Activated CD4-positive, alpha-beta T cell treated with anti-CD3 and anti-CD28 coated beads, Interleukin-2, Interleukin-4, amounts not matched to agents 100 ng/mL and 50 ng/mL, durations not matched to agents 16 hours and 8 hours (primary cell): Measurements from ENCODE around the gene SLC5A8.
"Not testable (repeated sequence)": the region's sequence is repeated elsewhere in the genome, so short reads cannot be mapped to it uniquely, and the experiment has no call there.

Experiments
- DNase-seq: peaks from one replicate; pipeline ENCODE4 v3.0.0-alpha.2; 2020; ENCODE audit warnings: low spot score

The SLC5A8 gene

DNA sequence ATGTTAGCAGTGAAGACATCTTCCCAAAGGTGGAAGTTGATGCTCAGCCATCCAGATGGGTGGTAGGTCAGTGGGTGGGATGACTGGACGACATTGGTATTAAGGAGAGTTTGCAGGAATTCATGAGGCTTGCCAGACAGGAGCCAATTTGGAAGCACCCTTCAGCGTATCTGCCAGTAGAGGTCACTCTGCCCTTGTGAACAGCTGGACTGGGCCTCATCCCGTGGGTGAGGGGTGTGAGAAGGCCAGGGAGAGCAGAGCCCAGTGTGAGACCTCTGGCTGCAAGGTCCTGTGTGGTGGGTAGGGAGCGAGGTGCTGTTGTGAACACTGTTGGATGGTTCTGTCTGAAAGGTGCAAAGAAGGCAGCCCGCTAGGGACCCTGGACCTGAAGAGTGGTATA is 37.7 kb downstream of the SLC5A8 start:
- no peak for DNase-seq

DNA sequence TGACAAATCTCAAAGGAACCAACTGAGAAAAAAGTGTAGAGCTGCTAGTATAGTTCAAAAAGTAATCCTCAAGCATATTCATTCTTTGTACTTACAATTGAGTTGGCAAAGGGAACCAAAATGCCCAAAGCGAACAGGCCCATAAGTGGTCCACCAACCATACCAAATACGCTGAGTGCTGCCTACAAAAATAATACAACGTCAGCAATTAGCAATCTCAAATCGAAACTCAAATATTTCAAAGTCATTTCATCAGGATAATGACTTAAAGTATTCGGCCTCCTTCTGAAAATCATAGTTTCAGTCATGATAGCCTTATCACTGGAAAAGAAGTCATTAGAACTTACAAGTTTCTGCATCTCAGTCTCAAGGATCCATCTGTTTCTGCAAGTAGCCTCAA is 42.0 kb downstream of the SLC5A8 start:
- no peak for DNase-seq

DNA sequence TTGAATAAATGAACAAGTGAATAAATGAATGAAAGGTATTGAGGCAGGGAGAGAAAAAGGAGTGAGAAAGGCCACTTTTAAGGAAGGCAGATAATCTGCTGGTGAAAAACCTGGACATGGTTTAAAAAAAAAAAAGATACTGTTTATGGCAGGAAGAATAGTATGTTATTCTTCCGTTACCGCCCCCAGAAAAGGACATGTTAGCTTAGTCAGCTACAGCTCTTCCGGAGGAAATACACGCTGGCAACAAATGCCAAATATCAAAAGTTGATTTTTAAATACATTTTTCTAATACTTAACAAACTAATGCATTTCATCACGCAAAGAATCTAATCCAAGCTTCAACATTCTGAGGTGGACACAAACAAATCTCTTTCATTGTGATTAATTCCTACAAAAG is 43.2 kb downstream of the SLC5A8 start:
- DNase-seq = no peak

DNA sequence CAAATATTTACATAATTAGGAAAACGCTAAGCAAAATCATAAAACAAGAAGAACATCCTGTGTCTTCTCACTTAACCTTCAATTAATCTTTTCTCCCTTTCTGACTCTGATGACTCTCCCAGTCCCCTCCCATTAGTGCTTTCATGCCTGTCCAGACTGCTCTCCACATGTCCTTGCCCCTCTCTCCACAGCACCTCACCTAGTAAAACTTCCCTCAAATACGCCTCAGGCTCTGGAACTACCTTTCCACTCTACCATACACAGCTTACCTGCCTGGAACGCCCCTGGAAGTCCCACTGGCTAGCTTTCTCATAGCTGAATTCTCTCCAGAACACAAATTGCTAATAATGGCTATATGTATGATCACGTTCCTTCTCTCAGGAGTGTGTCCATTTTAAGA is 44.7 kb downstream of the SLC5A8 start:
- DNase-seq = no peak

DNA sequence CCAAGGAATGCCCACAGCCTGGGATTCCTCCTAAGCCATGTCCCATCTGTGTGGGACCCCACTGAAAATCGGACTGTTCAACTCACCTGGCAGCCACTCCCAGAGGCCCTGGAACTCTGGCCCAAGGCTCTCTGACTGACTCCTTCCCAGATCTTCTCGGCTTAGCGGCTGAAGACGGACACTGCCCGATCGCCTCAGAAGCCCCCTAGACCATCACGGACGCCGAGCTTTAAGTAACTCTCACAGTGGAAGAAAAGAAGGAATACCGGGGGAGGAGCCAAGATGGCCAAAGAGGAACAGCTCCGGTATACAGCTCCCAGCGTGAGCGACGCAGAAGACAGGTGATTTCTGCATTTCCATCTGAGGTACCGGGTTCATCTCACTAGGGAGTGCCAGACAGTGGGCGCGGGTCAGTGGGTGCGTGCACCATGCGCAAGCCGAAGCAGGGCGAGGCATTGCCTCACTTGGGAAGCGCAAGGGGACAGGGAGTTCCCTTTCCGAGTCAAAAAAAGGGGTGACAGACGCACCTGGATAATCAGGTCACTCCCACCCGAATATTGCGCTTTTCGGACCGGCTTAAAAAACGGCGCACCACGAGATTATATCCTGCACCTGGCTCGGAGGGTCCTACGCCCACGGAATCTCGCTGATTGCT is 64.1 kb downstream of the SLC5A8 start:
- DNase-seq = not testable (repeated sequence)

DNA sequence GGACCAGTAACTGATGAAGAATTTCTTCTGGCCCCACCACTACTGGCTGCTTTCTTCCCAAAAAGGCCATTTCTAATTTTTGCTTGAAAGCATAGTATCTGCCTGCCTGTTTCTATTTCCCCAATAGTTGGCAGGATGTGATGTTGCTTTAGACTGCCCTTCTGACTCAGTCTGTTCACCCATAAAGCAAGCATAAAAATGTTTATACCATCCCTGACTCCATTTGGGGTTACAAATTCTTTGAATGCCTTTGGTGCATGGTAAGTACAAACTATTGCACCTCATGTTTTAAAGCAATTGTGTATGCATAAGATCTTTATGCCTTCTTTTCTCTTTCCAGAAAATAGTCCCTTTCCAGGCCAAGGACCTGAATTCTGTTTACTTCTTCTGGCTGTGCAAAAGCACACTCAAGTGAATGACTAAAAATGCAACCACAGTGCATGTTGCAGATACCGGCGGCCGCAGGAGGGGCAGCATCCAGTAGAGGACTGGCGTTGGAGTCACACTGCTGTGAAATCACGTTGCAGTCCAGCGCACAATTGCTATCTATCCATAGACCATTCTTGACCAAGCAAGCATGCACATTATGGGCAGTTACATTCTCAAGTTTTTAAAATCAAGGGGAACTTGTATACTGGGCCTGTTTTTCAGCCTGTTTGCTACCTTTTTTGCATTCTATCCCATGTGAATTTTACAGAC is 82.4 kb downstream of the SLC5A8 start:
- DNase-seq = no peak

DNA sequence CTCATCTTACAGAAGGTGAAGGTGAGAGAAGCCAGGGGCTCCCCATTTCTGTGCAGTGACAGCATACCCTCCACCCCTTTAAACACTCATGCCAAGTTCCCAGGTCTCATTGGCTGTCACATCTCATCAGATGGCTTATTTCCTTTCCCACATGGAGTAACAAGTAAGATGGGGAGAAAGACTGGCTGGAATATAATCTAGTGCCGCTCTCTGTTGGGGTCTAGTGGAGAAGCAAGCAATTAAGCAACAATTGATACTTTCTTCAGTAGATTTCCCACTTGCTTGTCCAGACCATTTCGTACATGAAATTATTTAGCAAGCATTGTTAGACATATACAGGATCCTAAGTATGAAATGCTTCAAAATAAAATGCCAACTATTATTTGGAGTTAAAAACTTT is 92.2 kb downstream of the SLC5A8 start:
- no peak for DNase-seq

DNA sequence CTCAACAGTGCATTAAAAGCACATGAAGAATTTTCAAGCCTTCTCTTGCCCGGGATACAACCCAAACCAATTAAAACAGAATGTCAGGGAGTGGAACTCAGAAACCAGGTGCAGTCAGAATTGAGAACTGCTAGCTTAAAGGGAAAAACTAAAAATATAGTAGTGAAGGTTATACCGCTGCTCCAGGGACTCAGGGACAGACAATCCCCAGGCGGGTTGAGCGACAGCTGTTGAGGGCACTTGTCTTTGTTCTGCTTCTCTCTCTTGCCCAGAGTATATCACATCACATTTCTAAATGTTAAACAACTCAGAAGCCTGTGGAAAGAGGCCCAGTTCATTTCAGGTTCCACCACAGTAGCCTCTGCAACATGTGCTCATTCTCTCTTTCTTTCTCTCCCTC is 93.1 kb downstream of the SLC5A8 start:
- DNase-seq = no peak

DNA sequence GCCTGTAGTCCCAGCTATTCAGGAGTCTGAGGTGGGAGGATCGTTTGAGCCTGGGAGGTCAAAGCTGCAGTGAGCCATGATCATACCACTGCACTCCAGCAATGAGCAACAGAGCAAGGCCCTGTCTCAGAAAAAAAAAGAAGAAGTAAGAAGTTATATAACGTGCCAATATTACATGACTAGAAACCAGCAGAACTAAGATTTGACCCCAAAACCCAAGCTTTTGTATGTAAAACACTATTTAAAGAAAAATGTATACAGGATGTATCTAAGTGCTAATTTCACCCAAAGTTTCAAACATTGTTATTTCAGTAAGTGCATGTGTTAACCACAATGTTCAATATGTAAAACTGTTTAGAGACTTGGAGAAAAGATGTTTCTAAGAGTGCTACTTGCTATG is 94.7 kb downstream of the SLC5A8 start:
- no peak for DNase-seq

DNA sequence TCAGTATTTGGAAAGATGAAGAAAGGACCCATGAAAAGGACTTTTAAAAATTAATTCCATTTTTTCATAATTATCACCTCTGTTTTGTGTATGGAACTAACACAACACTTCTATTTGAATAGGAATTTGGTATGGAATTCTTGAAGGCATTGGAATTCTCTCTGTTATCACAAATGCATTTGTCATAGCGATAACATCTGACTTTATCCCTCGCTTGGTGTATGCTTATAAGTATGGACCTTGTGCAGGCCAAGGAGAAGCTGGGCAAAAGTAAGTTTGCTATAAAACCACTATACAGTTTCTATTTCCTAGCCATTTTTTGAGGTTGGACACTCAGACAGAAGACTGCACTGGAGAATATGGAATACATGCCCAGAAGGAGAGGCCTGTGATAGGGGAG is 98.6 kb downstream of the SLC5A8 start:
- no peak for DNase-seq

DNA sequence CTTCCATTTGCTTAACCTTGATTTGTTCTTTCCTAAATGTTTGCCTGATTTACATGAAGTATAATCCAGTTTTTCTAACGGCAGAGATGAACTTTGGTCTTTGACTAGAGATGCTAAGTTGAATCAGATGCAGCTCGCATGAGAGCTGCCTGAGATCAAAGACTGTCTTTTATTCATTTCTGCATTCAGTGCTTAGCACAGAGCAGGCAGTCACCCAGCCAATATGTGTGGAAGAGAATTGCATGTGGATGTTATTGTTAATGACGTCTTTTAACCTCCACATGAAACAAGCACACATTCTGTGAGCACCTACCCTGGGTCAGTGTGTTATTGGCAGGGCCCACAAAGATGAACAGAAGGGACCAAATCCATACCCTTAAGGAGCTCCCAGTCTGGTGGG is 99.2 kb downstream of the SLC5A8 start:
- no peak for DNase-seq

DNA sequence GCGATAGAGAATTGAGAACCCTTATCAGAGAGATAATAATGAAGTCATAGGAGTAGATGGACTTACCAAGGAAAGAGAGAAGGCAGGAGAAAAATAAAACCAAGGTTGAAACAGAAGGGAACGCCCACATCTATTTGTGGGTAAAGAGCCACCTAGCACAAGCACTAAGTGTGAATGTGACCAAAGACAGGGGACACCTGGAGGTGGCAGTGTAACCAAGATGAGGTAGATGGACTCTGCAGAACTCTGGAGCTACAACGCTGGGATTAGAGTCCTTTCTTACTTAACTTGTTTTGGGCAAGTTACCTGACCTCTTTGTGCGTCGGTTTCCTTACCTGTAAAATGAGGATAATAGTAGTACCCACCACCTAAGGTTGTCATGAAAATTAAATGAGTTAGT is 101.9 kb downstream of the SLC5A8 start:
- no peak for DNase-seq

DNA sequence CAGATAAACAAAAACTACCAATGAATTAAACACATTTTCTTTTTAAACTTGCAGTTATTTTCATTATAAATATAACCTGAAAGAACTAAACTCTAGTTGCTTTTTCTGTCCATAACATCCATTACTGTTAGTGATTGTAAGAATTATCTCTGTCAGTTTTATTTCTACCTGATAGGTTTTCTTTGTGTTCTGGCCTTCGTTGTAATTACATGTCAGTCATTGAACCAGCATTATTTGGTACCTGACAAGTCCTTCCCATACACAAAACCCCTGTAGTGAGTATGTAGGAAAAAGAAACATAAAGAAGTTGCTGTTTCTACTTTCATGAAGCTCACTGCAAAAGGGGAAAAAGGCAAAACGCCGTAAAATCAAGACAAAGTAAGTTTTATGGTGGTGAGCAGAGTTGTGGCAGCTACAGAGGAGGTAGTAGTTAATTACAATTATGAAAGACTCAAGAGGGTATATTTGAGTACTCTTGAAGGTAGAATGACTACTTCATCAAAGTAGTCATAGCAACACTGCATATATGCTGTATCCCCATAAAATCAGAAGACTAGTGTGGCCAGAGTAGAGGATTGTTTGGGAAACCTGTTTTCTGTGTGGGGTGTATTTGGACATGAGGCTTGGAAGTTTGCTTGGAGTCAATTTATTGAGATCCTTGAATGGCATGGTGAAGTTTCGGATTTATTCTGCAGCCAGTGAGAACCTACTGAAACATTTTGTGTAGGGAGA is 102.8 kb downstream of the SLC5A8 start:
- no peak for DNase-seq
